ENCODE data around the gene IFNA7. TPM values are rescaled to one million over a fixed set of nuclear protein-coding genes. Genes with fewer than 3 reads are reported as not detected.
"Not testable (repeated sequence)": the region's sequence is repeated elsewhere in the genome, so short reads cannot be mapped to it uniquely, and the experiment has no call there.

Gene IFNA7
- not detected in 2 replicates for total RNA-seq

DNA sequence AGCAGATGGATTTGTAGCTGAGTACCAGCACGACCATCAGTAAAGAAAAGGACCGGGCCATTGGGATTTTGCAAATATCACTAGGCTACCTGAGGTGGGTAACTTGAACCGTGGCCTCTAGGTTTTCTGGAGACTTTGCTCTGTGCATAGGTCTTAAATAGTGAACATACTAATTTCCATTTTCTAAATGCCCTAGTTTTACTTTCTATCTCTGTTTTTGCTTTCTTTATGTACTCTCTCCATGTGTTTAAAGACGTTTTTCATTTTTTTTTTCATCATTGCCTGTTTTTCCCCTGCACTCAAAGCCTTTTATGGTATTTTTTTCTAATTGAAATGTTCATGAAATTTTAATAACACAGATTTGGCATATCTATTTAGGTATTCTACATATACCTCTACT, at the start of gene IFNA7:
TSS of gene IFNA7 (minus strand) at position 101 of the 400 bp plus-strand sequence. CDS start at position 61, 40 bp downstream.
- H3K9me3 ChIP-seq (ENCODE audit: low read depth, low read length); H2AFZ ChIP-seq (ENCODE audit: low read length); H3K79me2 ChIP-seq (ENCODE audit: insufficient read depth, low read length); H3K27me3 ChIP-seq (ENCODE audit: insufficient read depth, low read length); H3K36me3 ChIP-seq (ENCODE audit: insufficient read depth, low read length); DNase-seq (ENCODE audit: insufficient read length, low spot score, missing footprints); H3K4me3 ChIP-seq (ENCODE audit: insufficient read depth, low read length); H3K27ac ChIP-seq (ENCODE audit: low read depth, low read length); H3K4me1 ChIP-seq (ENCODE audit: insufficient read depth, low read length); H4K20me1 ChIP-seq (ENCODE audit: insufficient read depth, low read length); H3K4me2 ChIP-seq (ENCODE audit: insufficient read depth, low read length): not testable (repeated sequence)

DNA sequence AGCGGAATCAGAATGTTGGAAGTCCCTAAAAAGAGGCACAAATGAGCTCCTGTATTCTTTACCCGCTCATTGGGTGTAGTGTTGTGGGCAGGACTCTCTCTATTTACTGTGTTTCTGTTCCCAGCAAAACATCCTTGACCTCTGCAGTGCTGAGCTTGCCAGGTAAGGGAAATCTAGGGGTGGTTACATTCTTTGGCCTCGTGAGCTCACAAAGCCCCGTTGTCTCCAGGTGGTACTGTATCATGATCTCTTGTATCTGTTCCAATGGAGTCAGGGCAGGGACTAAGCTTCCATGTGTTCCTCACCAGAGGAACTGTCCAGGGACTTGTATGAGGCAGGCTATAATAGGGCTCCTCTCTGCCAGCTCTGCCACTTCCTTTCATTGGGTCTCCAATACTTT, 49.6 kb upstream of the IFNA7 start:
- Histone ChIP-seq H4K20me1 (ENCODE audit: insufficient read depth, low read length) (no peaks in the 10 kb centered on the region), H3K4me3 (ENCODE audit: insufficient read depth, low read length) (no peak overlapping the region), H3K79me2 (ENCODE audit: insufficient read depth, low read length) (no peaks in the 10 kb centered on the region), H3K9me3 (ENCODE audit: low read depth, low read length) (no peaks in the 10 kb centered on the region), H3K27me3 (ENCODE audit: insufficient read depth, low read length) (peaks cover 27% of the 10 kb centered on the region), H3K36me3 (ENCODE audit: insufficient read depth, low read length) (no peaks in the 10 kb centered on the region), H3K27ac (ENCODE audit: low read depth, low read length) (no peak overlapping the region), H3K4me1 (ENCODE audit: insufficient read depth, low read length) (peaks cover 3% of the 10 kb centered on the region), H3K4me2 (ENCODE audit: insufficient read depth, low read length) (no peak overlapping the region), H2AFZ (ENCODE audit: low read length) (no peak overlapping the region)
- TF ChIP-seq, protein P1, sequence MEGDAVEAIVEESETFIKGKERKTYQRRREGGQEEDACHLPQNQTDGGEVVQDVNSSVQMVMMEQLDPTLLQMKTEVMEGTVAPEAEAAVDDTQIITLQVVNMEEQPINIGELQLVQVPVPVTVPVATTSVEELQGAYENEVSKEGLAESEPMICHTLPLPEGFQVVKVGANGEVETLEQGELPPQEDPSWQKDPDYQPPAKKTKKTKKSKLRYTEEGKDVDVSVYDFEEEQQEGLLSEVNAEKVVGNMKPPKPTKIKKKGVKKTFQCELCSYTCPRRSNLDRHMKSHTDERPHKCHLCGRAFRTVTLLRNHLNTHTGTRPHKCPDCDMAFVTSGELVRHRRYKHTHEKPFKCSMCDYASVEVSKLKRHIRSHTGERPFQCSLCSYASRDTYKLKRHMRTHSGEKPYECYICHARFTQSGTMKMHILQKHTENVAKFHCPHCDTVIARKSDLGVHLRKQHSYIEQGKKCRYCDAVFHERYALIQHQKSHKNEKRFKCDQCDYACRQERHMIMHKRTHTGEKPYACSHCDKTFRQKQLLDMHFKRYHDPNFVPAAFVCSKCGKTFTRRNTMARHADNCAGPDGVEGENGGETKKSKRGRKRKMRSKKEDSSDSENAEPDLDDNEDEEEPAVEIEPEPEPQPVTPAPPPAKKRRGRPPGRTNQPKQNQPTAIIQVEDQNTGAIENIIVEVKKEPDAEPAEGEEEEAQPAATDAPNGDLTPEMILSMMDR (IDR thresholded peaks at IDR 0.05; ENCODE audit: extremely low read depth, low read depth, low read length) = no peak
- no peak for DNase-seq (ENCODE audit: insufficient read length, low spot score, missing footprints)

DNA sequence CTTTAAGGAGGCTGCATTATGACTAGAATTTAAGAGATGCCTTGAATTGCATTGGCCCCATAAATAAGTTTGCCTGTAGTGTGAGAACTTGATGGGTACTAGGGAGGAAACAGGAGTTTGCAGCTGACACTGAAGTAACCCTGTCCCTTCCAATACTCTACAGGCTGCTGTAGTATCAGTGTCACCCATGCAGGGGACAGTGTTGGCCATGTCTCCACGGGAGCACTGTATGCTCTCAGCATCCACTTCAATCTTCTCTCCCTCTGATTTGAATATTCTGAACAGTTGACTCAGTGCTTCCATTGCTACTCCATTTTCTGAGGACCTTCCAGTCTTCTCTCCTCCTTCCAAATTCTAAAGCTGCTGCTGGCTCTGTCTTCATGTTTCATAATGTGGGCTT, 49.2 kb upstream of the IFNA7 start:
- TF ChIP-seq, protein P1 (IDR thresholded peaks at IDR 0.05; ENCODE audit: extremely low read depth, low read depth, low read length) = no peak
- no peaks in the 10 kb centered on the region for H3K79me2 ChIP-seq (ENCODE audit: insufficient read depth, low read length)
- H2AFZ ChIP-seq (ENCODE audit: low read length) = no peak overlapping the region
- H3K4me1 ChIP-seq (ENCODE audit: insufficient read depth, low read length) = peaks cover 3% of the 10 kb centered on the region
- peaks cover 23% of the 10 kb centered on the region for H3K27me3 ChIP-seq (ENCODE audit: insufficient read depth, low read length)
- H4K20me1 ChIP-seq (ENCODE audit: insufficient read depth, low read length) = no peaks in the 10 kb centered on the region
- H3K9me3 ChIP-seq (ENCODE audit: low read depth, low read length) = no peaks in the 10 kb centered on the region
- DNase-seq (ENCODE audit: insufficient read length, low spot score, missing footprints) = no peak
- no peak overlapping the region for H3K4me2 ChIP-seq (ENCODE audit: insufficient read depth, low read length)
- no peaks in the 10 kb centered on the region for H3K36me3 ChIP-seq (ENCODE audit: insufficient read depth, low read length)
- H3K27ac ChIP-seq (ENCODE audit: low read depth, low read length) = no peak overlapping the region
- no peak overlapping the region for H3K4me3 ChIP-seq (ENCODE audit: insufficient read depth, low read length)

DNA sequence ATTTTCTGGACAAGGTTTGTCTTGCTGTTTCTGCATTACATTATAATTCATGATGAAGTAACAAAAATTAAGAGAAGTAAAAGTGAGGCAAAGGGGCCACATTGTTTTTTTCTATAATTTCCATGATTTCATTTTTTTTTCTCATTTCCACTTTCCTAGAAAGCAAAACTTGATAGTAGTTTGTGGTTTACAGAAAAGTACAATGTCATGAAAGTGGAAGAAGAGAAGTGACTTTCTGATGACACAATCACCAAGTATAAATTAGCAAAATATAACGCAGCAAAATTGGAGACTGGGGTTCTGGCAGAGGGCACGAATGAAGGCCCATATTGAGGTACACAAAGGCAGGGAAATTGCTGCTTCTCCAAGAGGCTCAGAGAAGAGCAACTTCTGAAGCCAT, 42.8 kb upstream of the IFNA7 start:
- H3K9me3 ChIP-seq (ENCODE audit: low read depth, low read length) = no peaks in the 10 kb centered on the region
- no peak overlapping the region for H3K4me3 ChIP-seq (ENCODE audit: insufficient read depth, low read length)
- H3K36me3 ChIP-seq (ENCODE audit: insufficient read depth, low read length) = no peaks in the 10 kb centered on the region
- H3K27ac ChIP-seq (ENCODE audit: low read depth, low read length) = no peak overlapping the region
- no peaks in the 10 kb centered on the region for H4K20me1 ChIP-seq (ENCODE audit: insufficient read depth, low read length)
- TF ChIP-seq, protein P1 (IDR thresholded peaks at IDR 0.05; ENCODE audit: extremely low read depth, low read depth, low read length) = no peak
- H3K79me2 ChIP-seq (ENCODE audit: insufficient read depth, low read length) = no peaks in the 10 kb centered on the region
- no peak overlapping the region for H2AFZ ChIP-seq (ENCODE audit: low read length)
- H3K4me1 ChIP-seq (ENCODE audit: insufficient read depth, low read length) = no peaks in the 10 kb centered on the region
- no peak for DNase-seq (ENCODE audit: insufficient read length, low spot score, missing footprints)
- H3K4me2 ChIP-seq (ENCODE audit: insufficient read depth, low read length) = no peak overlapping the region
- H3K27me3 ChIP-seq (ENCODE audit: insufficient read depth, low read length) = peaks cover 15% of the 10 kb centered on the region
